GM13977 (cell line): Measurements from ENCODE around the gene MCMBP.
"Not testable (repeated sequence)": the region's sequence is repeated elsewhere in the genome, so short reads cannot be mapped to it uniquely, and the experiment has no call there.

Experiments
- DNase-seq: peaks from one replicate; pipeline ENCODE4 v3.0.0; 2012; ENCODE audit warnings: low spot score
- CTCF ChIP-seq: IDR thresholded peaks from 2 replicates; pipeline ENCODE4 v1.5.1; 2012; ENCODE audit warnings: mild to moderate bottlenecking, control low read depth; ENCODE audit not compliant: insufficient read depth; ENCODE audit errors: extremely low read depth, missing control alignments
- in situ Hi-C: fragments of 300-500 bp; cut with MboI; formaldehyde crosslinking; loops from one replicate; pipeline ENCODE4 v1.12.0; 2022; ENCODE audit warnings: low sequenced_read_pairs, low pct_unique_long_range_greater_than_20kb, mixed read lengths, inconsistent platforms; ENCODE audit not compliant: unreplicated experiment

MCMBP gene

GRCh38 chr10:119871881-119872609 is 598 bp downstream of the MCMBP start:
- TF ChIP-seq CTCF = no peak
- DNase-seq = peak; percentile 68
- in situ Hi-C loops = no loop called here

- DNase-seq = not testable (repeated sequence)
These were observed 3.2 kb downstream of the MCMBP start for GRCh38 chr10:119869398-119869797.

GRCh38 chr10:119867317-119867716 is 5.3 kb downstream of the MCMBP start:
- DNase-seq = no peak
- no peak for TF ChIP-seq CTCF
- in situ Hi-C loops = no loop called here

More at GRCh38 chr10:119869398-119869797, 3.2 kb downstream of the MCMBP start:
- in situ Hi-C loops = not testable (repeated sequence)

- in situ Hi-C loops = no loop called here
- TF ChIP-seq CTCF = no peak
- DNase-seq = no peak
These were observed 6.9 kb downstream of the MCMBP start for GRCh38 chr10:119865699-119866240.

GRCh38 chr10:119863951-119864565 is 8.6 kb downstream of the MCMBP start:
- in situ Hi-C loops = no loop called here
- no peak for DNase-seq
- TF ChIP-seq CTCF = no peak

- DNase-seq = no peak
- in situ Hi-C loops = no loop called here
- no peak for TF ChIP-seq CTCF
These were observed 10.1 kb downstream of the MCMBP start for GRCh38 chr10:119862524-119862923.
